Measurements from ENCODE around the gene IRF5. TPM values are rescaled to one million over a fixed set of nuclear protein-coding genes. Genes with fewer than 3 reads are reported as not detected.

Gene IRF5
- total RNA-seq, 1 experiment from 2014 or later, result not detected

GRCh38 chr7:128986609-128987008 lies 48.9 kb downstream of the IRF5 start:
- DNase-seq (ENCODE audit: low spot score), result no peak
- no peak overlapping the region for H3K4me3 ChIP-seq (ENCODE audit: low read depth, low read length, poor library complexity, severe bottlenecking)
- no peaks in the 10 kb centered on the region for H3K4me1 ChIP-seq (ENCODE audit: insufficient read depth, low read length, poor library complexity, severe bottlenecking)
- ChIA-PET POLR2A (ENCODE audit: low non-redundant PET) (no interaction called here), CTCF (no interaction called here)
- peaks cover 51% of the 10 kb centered on the region for H3K36me3 ChIP-seq (ENCODE audit: insufficient read depth, low read length, poor library complexity, severe bottlenecking)
- TF ChIP-seq CTCF (conservative IDR thresholded peaks at IDR 0.05; ENCODE audit: low read depth, low read length) (no peak), EZH2 (IDR thresholded peaks at IDR 0.05; ENCODE audit: borderline replicate concordance, low read depth, low read length, poor library complexity, severe bottlenecking) (no peak)
- no peak overlapping the region for H3K27ac ChIP-seq (ENCODE audit: low read depth, low read length, poor library complexity, severe bottlenecking)
- intact Hi-C loops (cut with micrococcal nuclease; ENCODE audit: unreplicated experiment), result no loop called here
- H3K27me3 ChIP-seq (replicated peaks; ENCODE audit: insufficient read depth, low read depth, low read length, poor library complexity), result no peaks in the 10 kb centered on the region
- BruUV-seq (replicated peaks), result no TSS peak
- H3K9me3 ChIP-seq (ENCODE audit: low read depth, low read length, poor library complexity, severe bottlenecking), result no peaks in the 10 kb centered on the region

GRCh38 chr7:128988372-128988771 lies 50.6 kb downstream of the IRF5 start:
- Histone ChIP-seq H3K4me3 (ENCODE audit: low read depth, low read length, poor library complexity, severe bottlenecking) (no peak overlapping the region), H3K27me3 (replicated peaks; ENCODE audit: insufficient read depth, low read depth, low read length, poor library complexity) (no peaks in the 10 kb centered on the region), H3K4me1 (ENCODE audit: insufficient read depth, low read length, poor library complexity, severe bottlenecking) (no peaks in the 10 kb centered on the region), H3K27ac (ENCODE audit: low read depth, low read length, poor library complexity, severe bottlenecking) (no peak overlapping the region), H3K9me3 (ENCODE audit: low read depth, low read length, poor library complexity, severe bottlenecking) (no peaks in the 10 kb centered on the region), H3K36me3 (ENCODE audit: insufficient read depth, low read length, poor library complexity, severe bottlenecking) (peaks cover 48% of the 10 kb centered on the region)
- TF ChIP-seq CTCF (conservative IDR thresholded peaks at IDR 0.05; ENCODE audit: low read depth, low read length), result no peak
- no peak for TF ChIP-seq EZH2 (IDR thresholded peaks at IDR 0.05; ENCODE audit: borderline replicate concordance, low read depth, low read length, poor library complexity, severe bottlenecking)
- POLR2A ChIA-PET (ENCODE audit: low non-redundant PET), result no interaction called here
- no TSS peak for BruUV-seq (replicated peaks)
- no peak for DNase-seq (ENCODE audit: low spot score)
- intact Hi-C loops (cut with micrococcal nuclease; ENCODE audit: unreplicated experiment), result no loop called here
- CTCF ChIA-PET, result no interaction called here

- Histone ChIP-seq H3K4me3 (ENCODE audit: low read depth, low read length, poor library complexity, severe bottlenecking) (no peak overlapping the region), H3K36me3 (ENCODE audit: insufficient read depth, low read length, poor library complexity, severe bottlenecking) (peaks cover 44% of the 10 kb centered on the region), H3K4me1 (ENCODE audit: insufficient read depth, low read length, poor library complexity, severe bottlenecking) (no peaks in the 10 kb centered on the region), H3K9me3 (ENCODE audit: low read depth, low read length, poor library complexity, severe bottlenecking) (no peaks in the 10 kb centered on the region), H3K27ac (ENCODE audit: low read depth, low read length, poor library complexity, severe bottlenecking) (no peak overlapping the region), H3K27me3 (replicated peaks; ENCODE audit: insufficient read depth, low read depth, low read length, poor library complexity) (no peaks in the 10 kb centered on the region)
- intact Hi-C loops (cut with micrococcal nuclease; ENCODE audit: unreplicated experiment), result no loop called here
- BruUV-seq (replicated peaks), result no TSS peak
- no peak for DNase-seq (ENCODE audit: low spot score)
- ChIA-PET POLR2A (ENCODE audit: low non-redundant PET) (no interaction called here), CTCF (no interaction called here)
- no peak for TF ChIP-seq CTCF (conservative IDR thresholded peaks at IDR 0.05; ENCODE audit: low read depth, low read length)
- TF ChIP-seq EZH2 (IDR thresholded peaks at IDR 0.05; ENCODE audit: borderline replicate concordance, low read depth, low read length, poor library complexity, severe bottlenecking), result no peak
These were observed 52.2 kb downstream of the IRF5 start for GRCh38 chr7:128989961-128990360.
